K562 (cell line): Measurements from ENCODE around the gene ACSS2. TPM values are rescaled to one million over a fixed set of nuclear protein-coding genes. Genes with fewer than 3 reads are reported as not detected.
A peak's percentile ranks its signal among the peaks of the same experiment; 100 is the strongest.

Experiments used
- KAT2B ChIP-seq: IDR thresholded peaks from one replicate; pipeline ENCODE4 v1.6.1; 2012; ENCODE audit warnings: low read depth, mild to moderate bottlenecking, control low read depth, inconsistent platforms, low read length, moderate library complexity
- MAFF ChIP-seq: IDR thresholded peaks from 2 replicates; pipeline ENCODE4 v1.6.1; 2012; ENCODE audit warnings: low read length, improper control_type of control experiment
- NCOA4 ChIP-seq: fragments of 450-650 bp; IDR thresholded peaks from 2 replicates; pipeline ENCODE4 v1.6.1; 2018; ENCODE audit warnings: mild to moderate bottlenecking; ENCODE audit not compliant: partially characterized antibody
- NELFE ChIP-seq: IDR thresholded peaks from 2 replicates; pipeline ENCODE4 v1.6.1; 2011; ENCODE audit warnings: mild to moderate bottlenecking; ENCODE audit not compliant: insufficient read depth, insufficient read length
- NR0B1 ChIP-seq: fragments of 450-650 bp; IDR thresholded peaks from one replicate; pipeline ENCODE4 v1.6.1; 2018; ENCODE audit warnings: mild to moderate bottlenecking, moderate library complexity; ENCODE audit not compliant: partially characterized antibody
- PBX2 ChIP-seq, 2 experiments: IDR thresholded peaks in 1 of 2; conservative IDR thresholded peaks in 1 of 2; 2 replicates each; pipeline ENCODE4 v1.6.1; 2016; ENCODE audit warnings: low read depth in 2 of 2, mild to moderate bottlenecking in 1 of 2, missing compliant biosample characterization in 1 of 2, missing genetic modification characterization in 1 of 2, moderate library complexity in 1 of 2
- RBM17 ChIP-seq: fragments of 200-400 bp; formaldehyde crosslinking; IDR thresholded peaks from 2 replicates; pipeline ENCODE4 v1.6.1; 2017; ENCODE audit warnings: low read depth, mild to moderate bottlenecking, low read length, borderline replicate concordance
- RERE ChIP-seq: sonication (generic); formaldehyde crosslinking; IDR thresholded peaks from 2 replicates; pipeline ENCODE4 v1.8.0; 2023; ENCODE audit warnings: missing genetic modification reagents, mild to moderate bottlenecking, borderline replicate concordance
- SIN3A ChIP-seq, 2 experiments: fragments of 150-350 bp in 1 of 2; IDR thresholded peaks; 2 replicates each; pipeline ENCODE4 v1.6.1; 2011 to 2016; ENCODE audit warnings: borderline replicate concordance in 2 of 2, low read depth in 2 of 2, low read length in 2 of 2, mild to moderate bottlenecking in 2 of 2, moderate library complexity in 2 of 2; ENCODE audit not compliant: control insufficient read depth in 1 of 2
- ZNF592 ChIP-seq: fragments of 450-650 bp; IDR thresholded peaks from 2 replicates; pipeline ENCODE4 v1.6.1; 2017; ENCODE audit warnings: antibody characterized with exemption, mild to moderate bottlenecking
- polyA plus RNA-seq, 8 experiments: library from polyadenylated mRNA; depleted of rRNA in 4 of 8; stranded (reverse) in 5 of 8; unstranded in 3 of 8; fragments of >200 nt; fragmentation: Nextera tagmentation in 2 of 8; fragmentation: Illumina TruSeq in 1 of 8; extraction: Ambion mirVana in 2 of 8; extraction: Trizol in 1 of 8; gene quantifications; 2 replicates each; pipeline versions ENCODE4 v1.2.1 to v1.2.3, GENCODE V29; 2011 to 2014; ENCODE audit warnings: inconsistent platforms in 1 of 8, missing spikeins in 1 of 8
- total RNA-seq, 7 experiments: library from RNA; depleted of rRNA in 6 of 7; stranded (reverse); fragments of >200 nt in 6 of 7; fragmentation: Illumina TruSeq in 2 of 7; extraction: Trizol in 2 of 7; gene quantifications; 2 replicates each; pipeline versions ENCODE4 v1.2.1 to v1.2.3, GENCODE V29; 2011 to 2021; ENCODE audit warnings: low replicate concordance in 1 of 7

Gene ACSS2
- total and polyA plus RNA-seq, 9 of the 15 experiments (the other 6 are each of a cell fraction or from before 2014, with no cell fraction given) = 21.9 to 246 (median 66.2) TPM

GRCh38 chr20:34875642-34876405 is 588 bp upstream of the ACSS2 start (continued):
- TF ChIP-seq KAT2B (no peak), NR0B1 (no peak), NCOA4 (no peak), RBM17 (no peak), MAFF (no peak), SIN3A (IDR thresholded peaks at IDR 0.05; ENCODE audit: borderline replicate concordance in 2 of 2, control insufficient read depth in 1 of 2, low read depth in 2 of 2, low read length in 2 of 2) (peak in 1 of 2 experiments; percentile 22; a peak in 2 of 4 replicates), RERE (no peak), ZNF592 (no peak; the same call in 1 of the 2 replicates), PBX2 (CRISPR knock-in tag; IDR thresholded peaks at IDR 0.05; ENCODE audit: low read depth) (peak; percentile 43), PBX2 (tag; conservative IDR thresholded peaks at IDR 0.05; ENCODE audit: low read depth) (peak; percentile 74), NELFE (no peak)
